ENCODE measurements around the gene CCP110. TPM values are rescaled to one million over a fixed set of nuclear protein-coding genes. Genes with fewer than 3 reads are reported as not detected.

The CCP110 gene
- total and polyA plus RNA-seq, 2 donors (not counting 1 experiment from before 2014, with no cell fraction given) = 4.9 to 23.6 TPM

DNA sequence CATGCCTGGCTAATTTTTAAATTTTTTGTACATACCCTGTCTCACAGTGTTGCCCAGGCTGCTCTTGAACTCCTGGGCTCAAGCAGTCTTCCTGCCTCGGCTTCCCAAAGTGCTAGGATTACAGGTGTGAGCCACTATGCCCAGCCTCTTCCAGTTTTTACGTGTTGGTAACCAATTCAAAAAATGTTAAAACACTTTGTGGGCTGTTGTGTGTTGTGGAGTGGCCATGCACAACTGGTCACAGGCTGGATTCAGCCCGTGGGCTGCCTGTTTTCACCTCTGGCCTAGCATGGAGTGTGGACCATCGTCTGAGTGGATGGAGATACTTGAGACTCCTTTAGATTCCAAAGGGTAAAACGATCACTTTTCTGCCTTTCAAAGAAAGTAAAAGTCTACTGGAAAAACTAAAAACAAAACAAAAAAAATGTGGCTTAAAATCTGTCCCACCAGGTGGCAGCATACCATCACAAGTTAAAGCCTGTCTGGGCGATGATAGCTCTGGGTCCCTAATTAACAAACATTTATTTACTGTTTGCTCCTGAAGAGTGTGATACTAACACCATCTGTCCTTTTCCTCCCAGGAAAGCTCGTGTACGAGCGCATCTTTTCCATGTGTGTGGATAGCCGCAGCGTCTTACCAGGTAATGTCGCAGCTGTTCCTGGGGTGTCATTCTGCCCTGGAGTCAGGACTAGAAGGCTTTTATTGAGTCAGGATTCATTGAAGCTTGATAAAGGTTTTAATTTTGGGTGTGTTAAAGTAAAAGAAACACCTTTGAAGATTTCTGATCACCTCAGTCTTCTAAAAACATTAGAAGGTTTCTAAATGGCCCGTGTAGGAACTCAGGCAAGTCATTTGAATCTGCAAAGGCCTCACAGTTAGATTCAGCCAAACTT, 77.6 kb downstream of the CCP110 start:
- H3K27ac Mint-ChIP-seq = no peak overlapping the region
- Histone ChIP-seq H3K4me1 (ENCODE audit: control insufficient read depth in 2 of 2, insufficient read depth in 2 of 2, low read length in 2 of 2) (no peaks in the 10 kb centered on the region), H3K4me3 (ENCODE audit: control extremely low read depth in 1 of 5, extremely low read depth in 1 of 5, insufficient read depth in 1 of 5, low read depth in 2 of 5, low read length in 4 of 5) (no peak overlapping the region), H3K4me2 (replicated peaks; ENCODE audit: low read depth, low read length, poor library complexity, severe bottlenecking) (no peak overlapping the region), H3K9ac (ENCODE audit: low read length) (no peak overlapping the region), H3K27me3 (replicated peaks in 1 of 4; ENCODE audit: control extremely low read depth in 1 of 4, control insufficient read depth in 3 of 4, insufficient read depth in 4 of 4, low read length in 3 of 4) (no peaks in the 10 kb centered on the region), H3K9me3 (ENCODE audit: control extremely low read depth in 1 of 3, control insufficient read depth in 2 of 3, insufficient read depth in 1 of 3, low read length in 2 of 3) (peaks cover 0 to 4% (median 0%) of the 10 kb centered on the region in 3 donors), H2AFZ (ENCODE audit: insufficient read depth, low read depth, low read length, poor library complexity, severe bottlenecking) (no peak overlapping the region), H3K79me2 (ENCODE audit: control insufficient read depth, insufficient read depth, low read length) (no peaks in the 10 kb centered on the region), H3K27ac (ENCODE audit: low read length in 2 of 2) (no peak overlapping the region), H4K20me1 (ENCODE audit: control insufficient read depth, insufficient read depth, low read length, poor library complexity, severe bottlenecking) (no peaks in the 10 kb centered on the region), H3K36me3 (replicated peaks in 1 of 2; ENCODE audit: control extremely low read depth in 1 of 2, control insufficient read depth in 1 of 2, extremely low read depth in 1 of 2, insufficient read depth in 2 of 2, low read length in 1 of 2) (peaks cover 3 to 38% of the 10 kb centered on the region in 2 experiments)
- no peaks in the 10 kb centered on the region for H3K4me1 Mint-ChIP-seq
- ChIA-PET POLR2A (no interaction called here), CTCF (interaction anchor here (1.2 to 5.9 kb wide), 7 partner anchors 8 to 289 kb away, joined by 3 to 47 read pairs (median 5); no protein-coding TSS in a partner anchor)
- TF ChIP-seq EZH2 (IDR thresholded peaks at IDR 0.05; ENCODE audit: borderline replicate concordance, insufficient read depth, low read depth, low read length, poor library complexity, severe bottlenecking) (no peak), CTCF (IDR thresholded peaks at IDR 0.05) (peak; percentile 51)
- DNase-seq (peak; percentile 15), ATAC-seq (ENCODE audit: low read depth) (no peak)
- H3K27me3 Mint-ChIP-seq = no peaks in the 10 kb centered on the region
- H3K4me3 Mint-ChIP-seq = no peak overlapping the region
- WGBS (ENCODE audit: insufficient coverage) = 94% methylated on average over 6 of the region's 13 CpGs
- intact Hi-C loops (cut with micrococcal nuclease) = no loop called here
- no peaks in the 10 kb centered on the region for H3K9me3 Mint-ChIP-seq (ENCODE audit: insufficient read depth)

Other genes with a start within 250 kb of the CCP110 start
- not detected in 2 replicates for gene CLEC19A, start 238.2 kb upstream of the CCP110 start, total RNA-seq
- gene CLEC19A, start 238.2 kb upstream of the CCP110 start, polyA plus RNA-seq = not detected in 2 replicates
- not detected in 2 replicates for gene TMC5, start 106.1 kb upstream of the CCP110 start, total RNA-seq
- not detected in 2 replicates for gene TMC5, start 106.1 kb upstream of the CCP110 start, polyA plus RNA-seq
- 24.1 and 25.3 TPM in 2 replicates for gene GDE1, start 1.8 kb upstream of the CCP110 start, total RNA-seq
- 9.8 and 10.0 TPM in 2 replicates for gene GDE1, start 1.8 kb upstream of the CCP110 start, polyA plus RNA-seq
- gene VPS35L, start 31.8 kb downstream of the CCP110 start, total RNA-seq = 62.1 and 63.6 TPM in 2 replicates
- gene VPS35L, start 31.8 kb downstream of the CCP110 start, polyA plus RNA-seq = 16.2 and 17.5 TPM in 2 replicates
- gene KNOP1, start 194.3 kb downstream of the CCP110 start, total RNA-seq = 12.0 and 16.9 TPM in 2 replicates
- 1.2 and 1.6 TPM in 2 replicates for gene KNOP1, start 194.3 kb downstream of the CCP110 start, polyA plus RNA-seq
- 3.0 and 4.3 TPM in 2 replicates for gene IQCK, start 194.3 kb downstream of the CCP110 start, total RNA-seq
- 1.00 and 1.2 TPM in 2 replicates for gene IQCK, start 194.3 kb downstream of the CCP110 start, polyA plus RNA-seq

Data from B cell (primary cell).